ENCODE data around the gene MDFI.

DNA sequence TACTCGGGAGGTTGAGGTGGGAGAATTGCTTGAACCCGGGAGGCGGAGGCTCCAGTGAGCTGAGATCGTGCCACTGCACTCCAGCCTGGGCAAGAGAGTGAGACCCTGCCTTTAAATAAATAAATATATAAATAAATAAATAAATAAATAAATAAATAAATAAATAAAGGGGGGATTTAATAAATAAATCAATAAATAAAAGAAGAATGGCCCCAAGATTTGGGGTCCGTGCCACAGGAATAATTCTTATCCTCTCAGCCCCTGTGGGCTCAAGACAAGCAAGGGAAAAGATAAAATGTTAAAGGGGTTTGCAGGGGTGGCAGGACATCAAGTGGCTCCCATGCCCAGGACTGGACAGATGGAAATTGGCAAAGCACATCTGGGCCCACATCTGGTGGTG, 31.2 kb upstream of the MDFI start:
- TF ChIP-seq YY1 (IDR thresholded peaks at IDR 0.05; ENCODE audit: insufficient read depth, insufficient read length), result no peak
- TF ChIP-seq SUZ12 (IDR thresholded peaks at IDR 0.05; ENCODE audit: extremely low read depth, insufficient read depth, insufficient read length), result no peak
- TF ChIP-seq ZNF274 (IDR thresholded peaks at IDR 0.05; ENCODE audit: low read depth, low read length), result no peak

Data from NT2/D1 (cell line).